ENCODE measurements around the gene CHRFAM7A. TPM values are rescaled to one million over a fixed set of nuclear protein-coding genes. Genes with fewer than 3 reads are reported as not detected.
"Not testable (repeated sequence)": the region's sequence is repeated elsewhere in the genome, so short reads cannot be mapped to it uniquely, and the experiment has no call there.

CHRFAM7A gene
- 10 to 100 TPM; 23.1 to 27.1 TPM for total RNA-seq
- polyA plus RNA-seq (ENCODE audit: insufficient read depth, low read depth, low replicate concordance), result 9.3 TPM
- long read RNA-seq, donor 1, result 0 reads
- long read RNA-seq, donor 2, result 0 reads

DNA sequence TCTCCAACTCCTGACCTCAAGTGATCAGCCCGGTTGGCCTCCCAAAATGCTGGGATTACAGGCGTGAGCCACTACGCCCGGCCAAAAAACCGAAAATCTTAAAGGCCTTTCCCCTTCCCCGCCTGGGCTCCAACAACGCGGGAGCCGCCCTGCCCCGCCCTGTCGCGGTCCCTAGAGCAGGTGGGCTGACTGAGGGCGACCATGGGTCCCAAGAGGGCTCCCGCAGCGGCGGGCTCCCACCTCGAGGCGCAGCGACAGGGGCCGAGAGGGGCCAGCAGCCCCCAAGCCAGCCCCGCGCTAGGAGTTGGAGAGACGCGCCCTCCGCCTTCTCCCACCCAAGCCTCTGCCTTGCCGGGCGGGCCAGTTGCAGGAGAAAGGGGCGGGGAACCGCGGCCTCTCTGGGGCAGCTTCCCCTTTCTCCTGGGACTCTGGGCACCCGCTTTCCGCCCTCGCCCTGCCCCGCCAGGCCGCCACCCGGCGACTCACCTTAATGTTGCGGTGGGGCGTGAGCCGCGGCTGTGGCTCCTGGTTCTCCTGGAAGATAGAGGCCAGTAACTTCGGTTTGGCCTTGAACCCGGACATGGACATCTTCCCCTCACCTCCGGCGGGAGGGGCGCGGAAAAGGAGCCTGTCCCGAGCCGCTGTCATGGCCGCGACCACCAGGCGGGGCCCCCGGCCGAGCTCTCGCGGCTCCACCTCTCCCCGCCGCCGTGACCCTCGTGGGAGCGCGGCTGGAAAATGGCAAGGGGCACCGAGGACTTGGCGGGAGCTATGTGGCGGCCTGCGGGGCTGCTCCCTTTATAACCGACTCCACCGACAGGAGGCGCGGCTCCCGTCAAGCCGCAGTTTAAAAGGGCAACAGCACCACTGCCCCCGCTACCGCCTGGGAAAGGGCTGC, at the start of gene CHRFAM7A:
CHRFAM7A (minus strand) TSS at position 775 of the 898 bp plus-strand sequence. CDS start 10,189 bp downstream, outside the sequence.
- H3K4me1 ChIP-seq; H3K9me3 ChIP-seq; DNase-seq; intact Hi-C loops (cut with DNase I; ENCODE audit: low total_unique reads); H3K27ac ChIP-seq; H3K27me3 ChIP-seq; H3K4me3 ChIP-seq; H3K36me3 ChIP-seq (ENCODE audit: low read depth, missing control alignments): not testable (repeated sequence)
- WGBS, 2 donors, result no CpG with 5 or more reads among the region's 74 CpGs

DNA sequence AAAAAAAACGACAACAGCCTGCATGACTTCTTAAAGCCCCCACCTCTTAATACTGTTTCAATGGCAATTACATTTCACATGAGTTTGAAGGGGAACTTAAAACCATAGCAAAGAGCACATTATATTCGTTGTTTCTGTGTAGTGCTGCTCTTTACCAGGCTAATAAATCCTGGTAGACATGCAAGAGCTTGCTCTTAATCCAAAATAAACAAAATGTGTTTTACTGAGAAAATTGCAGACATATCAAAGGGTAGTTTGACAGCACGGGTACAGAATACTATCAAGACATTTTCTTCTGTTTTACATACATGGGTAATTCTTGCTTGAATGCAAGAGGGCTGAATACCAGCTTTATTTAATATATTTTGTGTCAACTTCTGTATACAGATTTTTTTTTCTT, 45.0 kb upstream of the CHRFAM7A start:
- H3K4me3 ChIP-seq; H3K27me3 ChIP-seq; H3K36me3 ChIP-seq (ENCODE audit: low read depth, missing control alignments); DNase-seq; H3K27ac ChIP-seq; intact Hi-C loops (cut with DNase I; ENCODE audit: low total_unique reads); H3K4me1 ChIP-seq; H3K9me3 ChIP-seq: not testable (repeated sequence)
- WGBS, 2 donors, result 21% methylated on average over 2 of the region's 3 CpGs; no CpG with 5 or more reads in 1 of the 2 donors

- H3K9me3 ChIP-seq; H3K27ac ChIP-seq; H3K4me1 ChIP-seq; H3K36me3 ChIP-seq (ENCODE audit: low read depth, missing control alignments); H3K27me3 ChIP-seq; intact Hi-C loops (cut with DNase I; ENCODE audit: low total_unique reads); H3K4me3 ChIP-seq: not testable (repeated sequence)
- peak; percentile 13 for DNase-seq
- 79 to 82% methylated on average over 3 of the region's 5 CpGs for WGBS, 2 donors
Measured at GRCh38 chr15:30435878-30436277, 42.5 kb upstream of the CHRFAM7A start.

- intact Hi-C loops (cut with DNase I; ENCODE audit: low total_unique reads); H3K27ac ChIP-seq: not testable (repeated sequence)
- 81 to 95% methylated on average over 6 of the region's 6 CpGs for WGBS, 2 donors
Measured at GRCh38 chr15:30420723-30421122, 27.4 kb upstream of the CHRFAM7A start.

GRCh38 chr15:30414160-30414559, 20.8 kb upstream of the CHRFAM7A start, which contains the start of gene GOLGA8R:
TSS of gene GOLGA8R (minus strand) at chr15:30414260. CDS start at chr15:30414162, 98 bp downstream.
- WGBS, 2 donors, result no CpG with 5 or more reads among the region's 7 CpGs
- H3K4me3 ChIP-seq; H3K36me3 ChIP-seq (ENCODE audit: low read depth, missing control alignments); H3K27me3 ChIP-seq; intact Hi-C loops (cut with DNase I; ENCODE audit: low total_unique reads); DNase-seq; H3K9me3 ChIP-seq; H3K27ac ChIP-seq; H3K4me1 ChIP-seq: not testable (repeated sequence)

More at GRCh38 chr15:30420723-30421122, 27.4 kb upstream of the CHRFAM7A start:
- not testable (repeated sequence) for DNase-seq; H3K27me3 ChIP-seq; H3K4me1 ChIP-seq; H3K4me3 ChIP-seq; H3K36me3 ChIP-seq (ENCODE audit: low read depth, missing control alignments); H3K9me3 ChIP-seq

DNA sequence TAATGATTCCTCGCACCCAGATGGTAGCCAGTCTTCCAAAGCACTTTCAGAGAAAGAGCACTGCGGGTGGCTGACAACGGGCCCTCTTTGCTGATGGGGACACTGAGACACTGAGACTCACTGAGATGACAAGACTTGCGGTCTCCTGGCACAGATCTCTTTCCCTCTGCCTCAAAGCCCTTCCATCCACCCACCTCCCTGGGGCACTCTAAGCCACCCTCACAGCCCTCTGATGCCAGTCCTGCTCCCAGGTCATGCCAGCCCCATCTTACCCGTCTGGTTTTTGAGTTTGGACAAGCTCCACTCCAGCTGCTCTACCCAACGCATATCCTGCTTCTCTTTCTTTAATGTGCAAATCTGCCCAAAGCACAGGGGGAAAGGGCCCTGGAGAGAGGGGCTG, 14.3 kb upstream of the CHRFAM7A start:
- H3K9me3 ChIP-seq; DNase-seq; H3K27ac ChIP-seq; H3K36me3 ChIP-seq (ENCODE audit: low read depth, missing control alignments); H3K4me1 ChIP-seq; H3K27me3 ChIP-seq; H3K4me3 ChIP-seq; intact Hi-C loops (cut with DNase I; ENCODE audit: low total_unique reads): not testable (repeated sequence)
- 86 to 88% methylated on average over 5 of the region's 6 CpGs for WGBS, 2 donors

DNA sequence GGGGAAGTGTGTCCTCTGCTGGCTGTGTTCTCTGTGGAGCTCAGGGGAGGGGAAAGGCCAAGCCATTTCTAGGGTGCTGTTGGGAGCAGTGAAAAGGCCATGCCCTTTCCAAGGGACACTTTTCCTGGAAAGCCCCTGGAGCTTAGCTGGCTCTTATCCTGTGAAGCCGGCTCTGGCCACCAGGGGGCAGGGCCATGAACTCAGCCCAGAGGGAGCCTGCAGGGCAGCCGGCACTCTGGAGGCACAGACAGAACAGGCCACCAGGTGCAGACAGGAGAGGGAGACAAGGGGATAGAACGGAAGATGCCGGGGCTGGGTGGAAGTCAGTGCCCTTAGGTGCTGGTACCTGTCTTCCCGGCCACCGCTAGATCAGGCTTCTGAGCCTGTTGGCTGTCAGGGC, 5.6 kb upstream of the CHRFAM7A start:
- H3K4me1 ChIP-seq; H3K9me3 ChIP-seq; H3K27ac ChIP-seq; H3K4me3 ChIP-seq; intact Hi-C loops (cut with DNase I; ENCODE audit: low total_unique reads); H3K36me3 ChIP-seq (ENCODE audit: low read depth, missing control alignments); H3K27me3 ChIP-seq: not testable (repeated sequence)
- TF ChIP-seq CTCF (IDR thresholded peaks at IDR 0.05), result peak in 2 of 3 experiments; percentile 18 to 41
- peak; percentile 88 for DNase-seq
- WGBS, 2 donors, result 19% methylated on average over 2 of the region's 6 CpGs; no CpG with 5 or more reads in 1 of the 2 donors

DNA sequence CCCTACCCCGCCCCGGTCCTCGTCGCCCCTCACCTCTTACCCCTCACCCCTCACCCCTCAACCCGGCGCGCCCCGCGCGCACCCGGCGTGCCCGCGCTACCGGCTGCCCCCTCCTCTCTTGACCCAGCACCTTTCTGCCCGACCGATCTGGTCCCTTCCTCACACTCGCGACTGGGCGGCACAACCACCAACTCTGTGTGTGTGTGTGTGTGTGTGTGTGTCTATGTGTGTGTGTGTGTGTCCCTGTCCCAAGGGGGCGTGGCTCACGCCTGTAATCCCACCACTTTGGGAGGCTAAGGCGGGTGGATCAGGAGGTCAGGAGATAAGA, 288 bp upstream of the CHRFAM7A start:
- H3K27me3 ChIP-seq; H3K4me1 ChIP-seq; H3K4me3 ChIP-seq; intact Hi-C loops (cut with DNase I; ENCODE audit: low total_unique reads); DNase-seq; H3K36me3 ChIP-seq (ENCODE audit: low read depth, missing control alignments); H3K9me3 ChIP-seq; H3K27ac ChIP-seq: not testable (repeated sequence)
- no CpG with 5 or more reads among the region's 23 CpGs for WGBS, 2 donors

DNA sequence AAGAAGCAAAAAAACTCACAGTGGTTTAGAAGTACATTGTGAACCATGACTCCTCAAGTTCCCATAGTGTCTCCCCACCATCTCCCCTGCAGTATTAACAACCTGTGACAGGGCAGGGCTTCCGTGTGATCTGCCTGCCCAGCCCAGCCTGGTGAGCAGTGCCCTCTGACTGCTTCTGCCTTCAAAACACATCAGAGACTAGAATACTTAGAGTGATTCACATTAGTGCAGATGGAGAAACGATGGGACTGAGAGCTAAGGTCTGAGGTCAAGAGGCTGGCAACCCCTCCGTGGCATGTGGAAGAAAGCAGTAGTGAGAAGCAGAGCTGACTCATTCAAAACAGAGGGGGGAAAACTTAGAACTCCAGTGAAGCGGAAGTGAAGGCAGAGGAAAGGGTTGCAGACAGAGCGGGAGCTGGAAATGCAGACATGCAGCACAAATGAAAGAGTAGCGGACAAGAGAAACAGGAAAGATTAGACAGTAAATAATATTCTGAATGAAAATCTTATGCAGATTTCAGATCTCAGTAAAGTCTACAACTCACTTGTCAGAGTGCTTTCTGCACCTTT, 6.9 kb downstream of the CHRFAM7A start:
- H3K4me1 ChIP-seq; H3K27ac ChIP-seq; DNase-seq; H3K4me3 ChIP-seq; H3K27me3 ChIP-seq; H3K36me3 ChIP-seq (ENCODE audit: low read depth, missing control alignments); H3K9me3 ChIP-seq; intact Hi-C loops (cut with DNase I; ENCODE audit: low total_unique reads): not testable (repeated sequence)
- WGBS, 2 donors, result no CpG with 5 or more reads among the region's 6 CpGs

- H3K27me3 ChIP-seq; H3K36me3 ChIP-seq (ENCODE audit: low read depth, missing control alignments); intact Hi-C loops (cut with DNase I; ENCODE audit: low total_unique reads); DNase-seq; H3K4me1 ChIP-seq; H3K9me3 ChIP-seq; H3K27ac ChIP-seq; H3K4me3 ChIP-seq: not testable (repeated sequence)
- no CpG with 5 or more reads among the region's 5 CpGs for WGBS, 2 donors
Measured at GRCh38 chr15:30377082-30377413, 16.3 kb downstream of the CHRFAM7A start.
